GM19467 (cell line): ENCODE data around the gene SLC4A4.

ENCODE experiments used
- ATAC-seq: cut with Tn5 transposase; IDR thresholded peaks from one replicate; pipeline ENCODE4 v1.9.1; 2021; ENCODE audit warnings: mild to moderate bottlenecking, moderate library complexity; ENCODE audit not compliant: unreplicated experiment

SLC4A4 gene

GRCh38 chr4:71356924-71357663 is 18.3 kb downstream of the SLC4A4 start:
- no peak for ATAC-seq

DNA sequence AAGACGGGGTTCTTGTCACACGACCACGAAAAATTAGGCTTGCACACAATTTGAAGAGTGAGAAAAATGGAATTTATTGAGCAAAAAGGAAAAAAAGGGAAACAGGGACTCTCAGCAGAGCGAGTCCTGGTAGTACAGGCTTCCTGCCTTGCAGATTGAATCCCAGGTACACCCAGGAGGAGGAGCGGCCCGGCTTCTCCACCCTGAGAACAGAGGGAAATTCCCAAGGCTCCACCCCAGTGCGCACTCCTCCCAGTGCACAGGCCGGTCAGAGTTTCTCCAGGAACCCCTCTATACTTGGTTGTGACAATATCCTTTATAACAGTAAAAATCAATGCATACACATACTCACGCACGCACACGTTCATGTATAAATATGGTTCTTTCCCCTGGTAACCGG is 22.0 kb downstream of the SLC4A4 start:
- ATAC-seq: no peak

- no peak for ATAC-seq
Observed at GRCh38 chr4:71361476-71361875, 22.7 kb downstream of the SLC4A4 start.

DNA sequence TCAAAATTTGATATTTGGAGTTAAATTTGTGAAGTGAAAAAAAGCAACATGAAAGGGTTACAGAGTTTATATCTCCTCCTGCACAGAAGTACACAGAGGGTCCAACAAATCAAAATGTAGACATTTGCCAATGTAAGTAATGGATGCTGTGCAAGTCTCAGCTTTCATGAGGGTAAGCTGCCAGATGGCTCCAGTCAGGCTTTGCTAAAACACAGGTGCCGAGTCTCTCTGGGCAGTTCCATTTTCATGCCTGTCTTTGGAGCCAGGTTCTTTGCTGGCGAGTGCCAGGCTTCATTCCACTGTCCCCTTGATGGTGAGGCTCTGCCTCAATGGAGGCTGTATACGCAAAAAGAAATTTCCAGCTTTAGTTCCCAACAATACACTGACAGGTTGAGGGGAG is 27.9 kb downstream of the SLC4A4 start:
- ATAC-seq: no peak

DNA sequence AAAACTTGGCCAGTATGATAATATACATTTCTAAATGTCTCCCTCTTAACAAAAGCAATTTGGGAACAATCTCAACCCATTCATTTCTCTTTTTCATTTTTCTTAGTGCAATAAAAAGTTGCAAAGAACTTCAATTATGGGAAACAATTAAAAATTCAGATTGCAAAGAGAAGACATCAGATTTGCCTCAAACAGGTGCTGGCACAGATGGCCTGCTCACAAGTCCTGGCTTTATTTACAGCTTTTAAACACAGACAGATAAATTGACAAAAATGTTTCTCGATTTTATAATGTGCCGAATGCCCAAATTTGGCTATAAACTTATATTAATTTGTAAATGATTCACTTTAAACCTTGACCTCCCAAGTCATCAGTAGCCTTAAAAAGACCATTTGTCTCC is 28.7 kb downstream of the SLC4A4 start:
- no peak for ATAC-seq

GRCh38 chr4:71368906-71369305 is 30.1 kb downstream of the SLC4A4 start:
- ATAC-seq: no peak

DNA sequence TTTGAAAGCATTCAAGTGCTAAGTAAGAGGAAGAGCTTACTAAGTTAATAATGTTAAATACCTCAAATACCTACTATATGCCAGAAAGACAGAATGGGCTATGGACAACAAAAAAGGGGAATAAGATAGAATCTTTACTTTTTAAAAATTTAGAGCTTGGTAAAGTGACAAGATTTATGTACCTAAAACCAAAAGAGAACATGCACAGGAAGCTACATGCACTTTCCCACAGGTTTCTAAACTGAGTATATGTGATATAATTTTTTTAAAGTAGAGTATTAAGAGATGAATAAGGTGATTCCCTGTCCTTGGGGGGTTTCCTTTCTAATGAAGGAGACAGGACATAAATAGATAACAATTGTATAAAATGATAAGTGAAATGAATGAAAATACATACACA is 30.7 kb downstream of the SLC4A4 start:
- ATAC-seq: no peak

DNA sequence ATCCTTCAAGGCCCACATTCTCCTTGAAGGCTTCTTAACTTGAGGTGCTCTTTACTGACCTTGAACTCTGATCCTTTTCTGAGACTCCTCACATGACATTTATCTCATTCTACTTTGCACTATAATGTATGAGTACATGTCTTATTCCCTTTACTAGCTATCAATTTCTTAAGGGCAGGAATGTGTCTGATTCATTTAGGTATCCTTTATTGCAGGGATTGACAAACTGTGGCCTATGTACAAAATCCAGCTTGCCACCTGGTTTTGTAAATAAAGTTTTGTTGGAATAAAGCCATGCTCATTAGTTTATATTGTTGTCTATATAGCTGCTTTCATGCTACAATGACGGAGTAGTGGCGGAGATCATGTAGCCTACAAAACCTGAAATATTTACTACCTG is 36.7 kb downstream of the SLC4A4 start:
- no peak for ATAC-seq

GRCh38 chr4:71377561-71377960 is 38.7 kb downstream of the SLC4A4 start:
- no peak for ATAC-seq

- no peak for ATAC-seq
Observed at GRCh38 chr4:71379126-71379525, 40.3 kb downstream of the SLC4A4 start.

- no peak for ATAC-seq
Observed at GRCh38 chr4:71380788-71381187, 42.0 kb downstream of the SLC4A4 start.

GRCh38 chr4:71382125-71382899 is 43.5 kb downstream of the SLC4A4 start:
- no peak for ATAC-seq

DNA sequence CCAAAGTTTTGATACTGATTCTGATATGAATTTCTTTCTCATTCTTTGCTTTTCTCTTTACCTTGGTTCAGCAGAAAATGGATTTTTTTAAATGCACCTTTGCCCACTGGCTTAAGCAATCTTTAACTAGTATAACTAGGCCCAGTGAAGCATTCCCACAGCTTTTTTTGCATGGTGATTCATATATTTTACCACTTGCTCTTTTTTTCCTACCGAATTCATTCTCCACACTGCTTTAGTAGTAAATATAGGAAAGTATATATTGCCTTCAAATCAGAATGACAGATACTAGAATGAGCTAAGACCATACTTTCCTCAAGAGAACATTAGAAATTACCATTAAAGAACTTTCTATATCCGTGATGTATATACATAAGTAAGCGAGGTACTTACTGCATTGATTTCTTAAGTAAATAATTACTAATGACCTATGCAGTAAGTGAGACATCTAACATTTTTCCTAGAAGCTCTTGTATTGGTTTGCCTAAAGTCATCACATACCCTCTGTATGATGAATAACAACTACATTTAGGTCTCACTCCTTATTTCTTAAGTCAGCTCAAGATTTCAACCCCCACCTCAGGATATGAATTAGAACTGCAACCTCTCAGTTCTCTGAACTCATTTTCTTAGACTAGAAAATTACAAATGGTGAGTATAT is 44.2 kb downstream of the SLC4A4 start:
- no peak for ATAC-seq

DNA sequence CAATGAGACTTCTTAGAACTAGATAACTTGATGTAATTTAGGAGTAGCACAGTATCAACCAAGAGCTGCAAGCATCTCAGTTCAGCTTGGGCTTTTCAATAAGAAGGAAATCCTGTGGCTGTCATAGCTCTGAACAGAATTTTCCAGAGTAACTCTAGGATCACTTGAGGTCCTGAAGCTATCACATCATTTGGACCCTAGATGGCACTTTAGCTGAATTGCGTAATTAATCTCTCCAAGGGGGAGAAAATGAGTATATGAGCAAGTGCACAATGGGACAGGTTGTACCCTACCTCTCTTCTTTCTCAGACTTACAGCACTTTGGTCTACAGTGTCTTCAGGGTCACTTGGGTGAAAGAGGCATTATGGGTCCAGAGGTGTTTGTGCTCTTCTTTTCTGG is 45.2 kb downstream of the SLC4A4 start:
- ATAC-seq: no peak

GRCh38 chr4:71389149-71389827 is 50.5 kb downstream of the SLC4A4 start:
- no peak for ATAC-seq

- no peak for ATAC-seq
Observed at GRCh38 chr4:71392109-71392508, 53.3 kb downstream of the SLC4A4 start.

GRCh38 chr4:71396382-71396781 is 57.6 kb downstream of the SLC4A4 start:
- ATAC-seq: no peak

DNA sequence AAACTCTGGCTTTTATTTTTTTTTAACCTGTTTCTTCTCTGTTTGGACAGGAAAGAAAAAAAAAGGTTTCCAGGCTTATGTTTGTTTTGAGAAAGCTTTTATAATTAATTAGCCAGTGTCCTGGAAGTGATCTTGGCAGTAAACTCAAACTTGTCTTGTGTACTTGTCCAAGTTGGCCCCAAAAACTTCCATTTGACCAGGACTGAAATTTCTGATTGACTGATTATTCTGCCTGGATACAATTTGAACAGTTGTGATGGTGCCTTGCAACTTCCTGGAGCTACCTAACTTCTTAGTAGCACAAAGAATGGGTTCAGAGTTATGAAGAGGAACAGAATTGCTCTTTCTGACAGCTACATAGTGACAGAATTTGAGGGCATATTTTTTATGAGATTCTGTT is 62.0 kb downstream of the SLC4A4 start:
- no peak for ATAC-seq

DNA sequence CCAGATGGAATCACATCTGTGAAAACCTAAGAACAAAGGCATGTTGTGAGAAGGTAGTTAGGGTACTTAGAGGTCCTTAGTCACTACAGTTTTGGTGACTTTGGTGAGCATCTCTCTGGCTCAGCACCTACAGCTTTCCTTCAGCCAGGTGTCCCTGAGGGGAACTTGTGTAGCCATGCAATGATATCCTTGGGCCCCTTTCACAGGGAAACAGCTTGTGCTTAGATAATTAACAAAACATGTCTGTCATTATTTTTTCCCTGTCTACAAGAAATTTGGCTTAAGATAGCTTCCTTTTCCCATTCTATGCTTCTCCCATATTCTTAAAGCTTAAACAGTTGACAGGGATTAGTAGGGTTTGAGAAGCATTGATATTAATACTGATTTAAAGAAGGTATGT is 63.8 kb downstream of the SLC4A4 start:
- ATAC-seq: no peak

- ATAC-seq: no peak
Observed at GRCh38 chr4:71404049-71404448, 65.2 kb downstream of the SLC4A4 start.

DNA sequence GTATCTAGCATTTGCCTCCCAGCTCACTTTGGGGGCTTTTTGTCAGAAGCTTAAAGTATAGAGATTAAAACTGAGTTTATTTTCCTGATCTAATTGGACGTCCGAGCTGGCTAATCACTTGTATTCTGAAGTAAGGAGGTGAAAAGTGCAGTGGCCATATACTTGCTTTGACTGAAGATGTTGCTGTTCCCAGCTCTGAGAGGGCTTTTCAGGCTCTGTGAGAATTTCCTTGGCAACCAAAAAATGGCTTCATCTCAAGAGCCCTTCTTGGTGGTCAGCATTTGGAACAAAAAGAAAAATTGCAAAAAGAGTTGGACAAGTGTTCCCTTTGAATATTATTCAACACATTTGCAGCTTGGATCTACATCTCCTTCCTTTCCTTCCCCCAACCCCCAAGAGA is 67.0 kb downstream of the SLC4A4 start:
- ATAC-seq: no peak
